ENCODE data around the gene CHD6.

DNA sequence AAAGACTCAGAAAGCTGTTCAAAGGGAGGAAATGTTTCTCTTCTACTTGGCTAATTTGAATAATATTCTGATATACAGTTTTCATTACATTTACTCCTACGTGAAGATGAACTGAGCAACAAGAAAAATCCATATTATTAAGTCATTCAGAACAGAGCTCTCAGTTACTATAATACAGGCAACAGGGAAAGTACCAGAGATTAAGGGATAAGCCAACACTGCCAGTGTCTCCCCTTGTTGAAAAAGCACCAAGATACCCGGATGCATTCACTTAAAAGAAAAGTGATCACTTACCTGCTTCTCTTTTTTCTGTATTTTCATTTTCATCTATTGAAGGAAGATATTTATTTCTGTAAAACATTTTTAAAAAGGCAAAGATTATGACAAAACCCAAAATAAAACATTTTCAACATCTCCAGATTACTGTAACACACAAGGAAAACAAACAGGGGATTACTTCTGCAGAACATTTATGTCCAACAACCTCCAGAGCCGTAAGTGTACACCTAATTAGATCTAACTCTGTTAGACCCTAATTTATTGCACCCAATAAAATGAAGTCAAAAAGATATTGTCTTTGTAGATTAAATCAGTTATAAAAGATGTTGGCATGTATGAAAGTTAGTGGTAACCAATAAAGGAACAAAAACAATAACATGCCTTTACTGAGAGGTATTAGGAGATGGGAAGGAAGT lies 67.0 kb downstream of the CHD6 start:
- TF ChIP-seq, protein P1, sequence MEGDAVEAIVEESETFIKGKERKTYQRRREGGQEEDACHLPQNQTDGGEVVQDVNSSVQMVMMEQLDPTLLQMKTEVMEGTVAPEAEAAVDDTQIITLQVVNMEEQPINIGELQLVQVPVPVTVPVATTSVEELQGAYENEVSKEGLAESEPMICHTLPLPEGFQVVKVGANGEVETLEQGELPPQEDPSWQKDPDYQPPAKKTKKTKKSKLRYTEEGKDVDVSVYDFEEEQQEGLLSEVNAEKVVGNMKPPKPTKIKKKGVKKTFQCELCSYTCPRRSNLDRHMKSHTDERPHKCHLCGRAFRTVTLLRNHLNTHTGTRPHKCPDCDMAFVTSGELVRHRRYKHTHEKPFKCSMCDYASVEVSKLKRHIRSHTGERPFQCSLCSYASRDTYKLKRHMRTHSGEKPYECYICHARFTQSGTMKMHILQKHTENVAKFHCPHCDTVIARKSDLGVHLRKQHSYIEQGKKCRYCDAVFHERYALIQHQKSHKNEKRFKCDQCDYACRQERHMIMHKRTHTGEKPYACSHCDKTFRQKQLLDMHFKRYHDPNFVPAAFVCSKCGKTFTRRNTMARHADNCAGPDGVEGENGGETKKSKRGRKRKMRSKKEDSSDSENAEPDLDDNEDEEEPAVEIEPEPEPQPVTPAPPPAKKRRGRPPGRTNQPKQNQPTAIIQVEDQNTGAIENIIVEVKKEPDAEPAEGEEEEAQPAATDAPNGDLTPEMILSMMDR (conservative IDR thresholded peaks at IDR 0.05; ENCODE audit: low read length), result no peak
- TF ChIP-seq EZH2phosphoT487 (IDR thresholded peaks at IDR 0.05; ENCODE audit: borderline replicate concordance, low read depth, low read length), result no peak

Data from OCI-LY7 (cell line).